ENCODE measurements around the gene MRPS22.

Gene MRPS22

GRCh38 chr3:139355891-139356290 is 12.1 kb downstream of the MRPS22 start:
- no peak for DNase-seq (ENCODE audit: extremely low read depth, low read depth)
- TF ChIP-seq CTCF (IDR thresholded peaks at IDR 0.05; ENCODE audit: low read depth, low read length) = no peak

- no peak for TF ChIP-seq CTCF (IDR thresholded peaks at IDR 0.05; ENCODE audit: low read depth, low read length)
- DNase-seq (ENCODE audit: extremely low read depth, low read depth) = no peak
Observed at GRCh38 chr3:139357899-139358298, 14.1 kb downstream of the MRPS22 start.

DNA sequence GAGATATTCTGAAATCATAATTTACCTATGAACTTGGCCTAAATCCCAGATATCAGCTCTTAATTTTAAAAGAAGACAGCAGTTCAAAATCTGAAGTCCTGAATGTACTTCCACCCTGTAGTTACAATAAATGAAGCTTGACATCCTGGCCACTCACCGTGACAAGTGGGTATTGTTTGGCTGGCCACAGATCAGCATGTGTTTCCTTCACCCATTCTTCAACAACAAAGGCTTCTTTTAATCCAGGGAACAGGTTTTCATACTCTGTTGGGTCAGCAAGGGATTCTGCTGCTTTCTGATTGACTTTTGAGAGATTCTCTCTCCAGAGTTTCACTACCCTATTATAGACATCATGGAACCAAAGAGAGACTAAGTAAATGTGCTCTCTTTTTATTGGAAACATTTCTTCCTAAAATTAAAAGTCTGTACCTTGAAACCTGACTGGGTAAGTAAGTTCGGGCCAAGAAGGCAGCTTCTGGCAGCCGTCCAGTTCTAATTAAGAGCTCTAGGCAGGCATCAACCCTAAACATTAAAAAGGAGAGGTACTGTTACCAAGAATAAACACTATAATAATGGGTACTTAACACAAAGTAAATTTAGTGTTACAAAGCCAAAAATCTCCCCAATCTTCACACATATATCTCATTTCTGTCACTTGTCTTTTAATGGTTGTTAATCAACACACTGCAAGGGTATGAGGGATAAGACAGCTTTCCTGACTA is 15.2 kb downstream of the MRPS22 start:
- no peak for TF ChIP-seq CTCF (IDR thresholded peaks at IDR 0.05; ENCODE audit: low read depth, low read length)
- DNase-seq (ENCODE audit: extremely low read depth, low read depth) = no peak

DNA sequence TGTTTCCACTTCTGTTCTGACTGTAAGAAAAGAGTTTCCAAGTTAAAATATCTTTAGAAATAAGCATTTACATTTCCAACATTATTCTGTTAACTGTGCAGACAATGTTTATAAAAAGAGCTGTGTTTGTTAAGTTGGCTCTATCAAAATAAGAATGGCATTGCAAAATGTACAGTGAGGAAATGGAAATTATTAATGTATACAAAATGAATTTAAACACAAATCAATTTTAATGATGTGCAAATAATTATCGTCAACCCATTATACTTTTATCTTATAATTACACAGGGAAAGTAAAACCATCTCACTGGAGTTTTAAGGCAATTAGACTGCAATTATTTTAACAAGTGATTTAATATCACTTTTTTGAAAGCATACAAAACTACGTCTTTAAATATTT is 17.5 kb downstream of the MRPS22 start:
- TF ChIP-seq CTCF (IDR thresholded peaks at IDR 0.05; ENCODE audit: low read depth, low read length) = no peak
- DNase-seq (ENCODE audit: extremely low read depth, low read depth) = no peak

GRCh38 chr3:139364549-139364948 is 20.7 kb downstream of the MRPS22 start:
- no peak for TF ChIP-seq CTCF (IDR thresholded peaks at IDR 0.05; ENCODE audit: low read depth, low read length)
- DNase-seq (ENCODE audit: extremely low read depth, low read depth) = no peak

GRCh38 chr3:139374099-139374498 is 30.3 kb downstream of the MRPS22 start:
- DNase-seq (ENCODE audit: extremely low read depth, low read depth) = no peak
- TF ChIP-seq CTCF (IDR thresholded peaks at IDR 0.05; ENCODE audit: low read depth, low read length) = no peak

DNA sequence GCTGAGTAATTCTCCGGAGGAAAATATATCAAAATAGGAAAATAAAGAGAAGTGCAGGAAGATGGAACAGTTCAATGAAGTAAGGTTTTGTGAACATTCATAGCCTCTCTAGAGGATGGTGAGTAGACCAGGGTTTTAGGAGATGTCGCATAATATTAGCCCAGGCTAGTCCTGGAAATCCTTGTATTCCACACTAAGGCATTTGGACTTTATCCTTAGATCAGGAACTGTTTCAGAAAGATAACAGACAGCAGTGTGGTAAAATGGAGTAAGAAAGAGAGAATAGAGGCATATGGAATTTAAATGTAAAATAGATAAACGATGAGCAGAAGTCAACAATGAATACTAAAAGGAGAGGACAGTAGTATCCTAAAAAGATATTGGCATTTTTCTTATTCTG is 33.6 kb downstream of the MRPS22 start:
- TF ChIP-seq CTCF (IDR thresholded peaks at IDR 0.05; ENCODE audit: low read depth, low read length) = no peak
- no peak for DNase-seq (ENCODE audit: extremely low read depth, low read depth)

Data from AG09319 (cell line).